Kidney tubule cell (primary cell): ENCODE data around the gene SPG21.

ENCODE experiments used
- DNase-seq: peaks from one replicate; pipeline ENCODE4 v3.0.0-alpha.2; 2018; ENCODE audit warnings: low spot score

The SPG21 gene

GRCh38 chr15:64991536-64992135, 1.9 kb upstream of the SPG21 start:
- no peak for DNase-seq

- no peak for DNase-seq
Observed at GRCh38 chr15:64990168-64990470, 405 bp upstream of the SPG21 start.

GRCh38 chr15:64987136-64987535, 2.6 kb downstream of the SPG21 start:
- DNase-seq = no peak

- peak; percentile 55 for DNase-seq
Observed at GRCh38 chr15:64985366-64986033, 4.2 kb downstream of the SPG21 start.

GRCh38 chr15:64982472-64982871, 7.2 kb downstream of the SPG21 start:
- no peak for DNase-seq

GRCh38 chr15:64981812-64982431, 7.8 kb downstream of the SPG21 start:
- no peak for DNase-seq

- no peak for DNase-seq
Observed at GRCh38 chr15:64979252-64979710, 10.4 kb downstream of the SPG21 start.

GRCh38 chr15:64975390-64975789, 14.3 kb downstream of the SPG21 start:
- no peak for DNase-seq

GRCh38 chr15:64970698-64971097, 19.0 kb downstream of the SPG21 start:
- DNase-seq = no peak

GRCh38 chr15:64969401-64969800, 20.3 kb downstream of the SPG21 start:
- no peak for DNase-seq

- DNase-seq = no peak
Observed at GRCh38 chr15:64961013-64961412, 28.7 kb downstream of the SPG21 start.

- DNase-seq = no peak
Observed at GRCh38 chr15:64960153-64960552, 29.6 kb downstream of the SPG21 start.

GRCh38 chr15:64959128-64959527, 30.6 kb downstream of the SPG21 start:
- DNase-seq = no peak

GRCh38 chr15:64954395-64954794, 35.3 kb downstream of the SPG21 start:
- no peak for DNase-seq

- no peak for DNase-seq
Observed at GRCh38 chr15:64951777-64952418, 37.8 kb downstream of the SPG21 start.

GRCh38 chr15:64950888-64951287, 38.8 kb downstream of the SPG21 start:
- no peak for DNase-seq

- DNase-seq = no peak
Observed at GRCh38 chr15:64949383-64950186, 40.1 kb downstream of the SPG21 start.

GRCh38 chr15:64948916-64949315, 40.8 kb downstream of the SPG21 start:
- DNase-seq = no peak

- DNase-seq = no peak
Observed at GRCh38 chr15:64947211-64947610, 42.5 kb downstream of the SPG21 start.

GRCh38 chr15:64944961-64945360, 44.8 kb downstream of the SPG21 start:
- DNase-seq = no peak

- no peak for DNase-seq
Observed at GRCh38 chr15:64943512-64944225, 46.0 kb downstream of the SPG21 start.

- DNase-seq = no peak
Observed at GRCh38 chr15:64942356-64942755, 47.4 kb downstream of the SPG21 start.
